ENCODE measurements around the gene ARHGAP6.

DNA sequence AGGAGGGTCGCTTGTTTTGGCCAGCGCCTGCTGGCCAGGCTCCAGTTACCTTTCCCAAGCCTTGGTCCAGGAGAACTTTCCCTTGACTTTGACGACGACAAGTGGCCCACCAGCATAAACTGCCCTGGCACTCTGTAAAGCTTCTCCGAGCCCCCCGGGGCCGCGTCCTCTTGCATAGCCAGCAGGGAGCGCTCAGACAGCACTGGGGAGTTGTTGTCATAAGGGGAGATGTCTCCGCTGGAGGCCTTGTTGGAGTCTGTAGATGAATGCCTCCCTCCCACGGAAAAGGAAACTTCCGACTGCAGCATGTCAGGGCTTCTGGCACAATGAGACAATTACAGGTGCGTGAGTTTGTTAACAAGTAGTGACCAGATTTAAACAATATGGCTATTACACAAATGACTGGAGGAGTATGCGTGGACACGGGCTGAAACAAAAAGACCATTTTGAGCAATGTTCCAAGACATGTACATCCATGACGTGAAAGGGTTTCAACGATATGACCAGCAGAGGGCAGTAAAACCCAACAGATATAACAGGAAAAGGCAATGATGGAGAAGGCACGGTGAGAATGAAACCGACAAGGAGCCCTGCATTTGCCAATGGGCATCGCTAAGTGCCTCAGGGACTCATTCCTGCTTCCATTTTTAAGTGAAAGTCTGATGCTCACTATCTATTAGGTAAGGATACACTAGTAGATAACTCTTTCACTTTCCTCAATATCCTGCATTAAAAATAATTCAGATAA lies 521.6 kb downstream of the ARHGAP6 start:
- TF ChIP-seq, protein P1, sequence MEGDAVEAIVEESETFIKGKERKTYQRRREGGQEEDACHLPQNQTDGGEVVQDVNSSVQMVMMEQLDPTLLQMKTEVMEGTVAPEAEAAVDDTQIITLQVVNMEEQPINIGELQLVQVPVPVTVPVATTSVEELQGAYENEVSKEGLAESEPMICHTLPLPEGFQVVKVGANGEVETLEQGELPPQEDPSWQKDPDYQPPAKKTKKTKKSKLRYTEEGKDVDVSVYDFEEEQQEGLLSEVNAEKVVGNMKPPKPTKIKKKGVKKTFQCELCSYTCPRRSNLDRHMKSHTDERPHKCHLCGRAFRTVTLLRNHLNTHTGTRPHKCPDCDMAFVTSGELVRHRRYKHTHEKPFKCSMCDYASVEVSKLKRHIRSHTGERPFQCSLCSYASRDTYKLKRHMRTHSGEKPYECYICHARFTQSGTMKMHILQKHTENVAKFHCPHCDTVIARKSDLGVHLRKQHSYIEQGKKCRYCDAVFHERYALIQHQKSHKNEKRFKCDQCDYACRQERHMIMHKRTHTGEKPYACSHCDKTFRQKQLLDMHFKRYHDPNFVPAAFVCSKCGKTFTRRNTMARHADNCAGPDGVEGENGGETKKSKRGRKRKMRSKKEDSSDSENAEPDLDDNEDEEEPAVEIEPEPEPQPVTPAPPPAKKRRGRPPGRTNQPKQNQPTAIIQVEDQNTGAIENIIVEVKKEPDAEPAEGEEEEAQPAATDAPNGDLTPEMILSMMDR (IDR thresholded peaks at IDR 0.05), result peak; percentile 51 to 73 (median 58)
- no peak for TF ChIP-seq POLR2A (IDR thresholded peaks at IDR 0.05)
